Measurements from ENCODE around the gene KLK11.
"Not testable (repeated sequence)": the region's sequence is repeated elsewhere in the genome, so short reads cannot be mapped to it uniquely, and the experiment has no call there.

The KLK11 gene

DNA sequence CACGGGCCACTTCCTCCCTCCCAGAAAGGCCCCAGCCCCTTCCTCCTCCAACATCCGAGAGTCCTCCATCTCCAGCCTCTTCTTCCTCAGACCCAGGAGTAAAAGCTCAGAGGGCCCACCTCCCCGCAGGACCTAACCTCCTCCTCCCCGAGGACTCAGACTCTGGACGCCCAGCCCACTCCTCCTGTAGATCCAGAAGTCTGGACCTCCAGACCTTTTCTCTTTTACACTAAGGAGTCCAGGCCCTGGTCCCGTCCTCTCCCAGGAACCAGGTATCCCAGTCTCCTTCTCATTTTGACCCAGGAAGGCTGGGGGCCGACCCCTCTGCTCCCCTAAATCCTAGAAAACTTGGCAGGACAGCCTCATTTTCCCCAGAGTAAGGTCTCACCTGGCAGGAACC, 23.1 kb downstream of the KLK11 start:
- DNase-seq: no peak

DNA sequence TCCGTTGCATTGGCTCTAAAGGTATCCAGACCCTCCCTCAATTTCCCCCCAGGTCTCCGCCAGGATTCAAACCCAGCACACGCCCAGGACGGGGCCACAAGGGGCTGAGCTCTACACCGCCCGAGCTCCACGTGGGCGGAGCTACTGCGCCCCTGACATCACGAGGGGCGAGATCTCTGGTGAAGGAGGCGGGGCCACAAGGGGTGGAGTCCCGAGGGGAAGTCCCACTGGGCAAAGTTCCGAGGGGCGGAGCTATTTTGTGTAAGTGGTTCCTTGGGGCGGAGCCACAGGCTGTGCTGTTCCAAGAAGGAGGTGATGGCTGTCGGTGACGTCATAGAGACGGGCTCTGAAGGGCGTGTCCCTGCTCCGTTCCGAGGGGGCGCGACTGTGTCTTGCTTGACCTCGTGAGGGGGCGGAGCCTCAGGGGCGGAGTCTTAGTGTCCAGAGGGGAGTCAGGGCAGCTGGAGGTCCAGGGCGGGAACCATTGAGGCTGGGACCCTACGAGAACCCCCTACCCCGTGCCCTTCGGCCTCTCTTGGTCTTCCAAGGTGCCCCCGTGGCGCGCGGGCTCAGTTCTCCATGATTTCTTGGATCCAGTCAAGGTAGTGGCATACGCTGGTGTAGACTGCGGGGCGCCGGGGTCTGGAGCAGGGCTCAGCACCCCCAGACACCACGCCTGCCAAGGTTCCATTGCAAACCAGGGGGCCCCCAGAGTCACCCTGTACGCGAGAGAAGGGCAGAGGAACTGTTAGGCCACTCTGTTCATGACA, 23.7 kb downstream of the KLK11 start:
- DNase-seq: no peak

DNA sequence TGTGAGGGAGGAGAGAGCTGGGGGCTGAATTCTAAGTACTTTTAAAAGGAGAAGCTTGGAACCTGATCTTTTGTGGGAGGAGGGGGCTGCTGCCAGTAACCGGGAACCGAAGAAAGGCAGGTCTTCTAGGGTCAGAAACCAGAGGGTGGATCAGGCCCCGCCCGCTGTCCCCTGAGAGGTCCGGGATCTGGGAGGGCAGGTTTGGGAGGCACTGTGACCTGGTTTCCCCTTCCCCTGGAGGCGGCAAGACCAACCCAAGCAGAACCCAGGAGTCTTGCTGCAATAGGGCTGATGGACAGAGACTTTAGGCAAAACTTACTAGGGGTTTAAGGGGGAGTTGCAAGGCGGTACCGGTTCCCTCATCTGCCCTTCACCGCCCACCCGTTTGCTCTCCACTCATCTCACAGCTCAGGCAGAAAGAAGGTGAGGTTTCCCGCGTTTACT, 24.3 kb downstream of the KLK11 start:
- DNase-seq: no peak

DNA sequence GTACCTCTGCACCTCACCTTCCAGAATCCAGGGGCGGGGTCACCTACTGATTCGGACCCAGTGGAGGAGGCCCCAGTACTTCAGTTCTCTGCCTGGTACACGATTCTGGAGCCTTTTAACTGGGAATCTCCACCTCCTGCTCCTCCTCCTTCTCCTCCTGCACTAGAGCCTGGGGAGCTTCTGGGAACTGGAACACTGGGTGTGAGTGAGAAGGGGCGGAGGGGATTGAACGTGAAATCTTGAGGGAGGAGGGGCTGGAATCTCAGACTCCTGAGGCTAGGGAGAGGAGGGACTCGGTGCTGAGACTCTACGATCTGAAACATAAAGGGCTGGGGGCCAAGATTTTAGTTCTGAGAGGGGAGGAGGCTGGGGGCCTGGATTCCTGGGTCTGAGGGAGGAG, 24.9 kb downstream of the KLK11 start, which contains the start of gene KLK8:
Gene KLK8 (minus strand): TSS at position 90 of the 400 bp plus-strand sequence. CDS start 437 bp downstream, outside the sequence.
- no peak for DNase-seq

DNA sequence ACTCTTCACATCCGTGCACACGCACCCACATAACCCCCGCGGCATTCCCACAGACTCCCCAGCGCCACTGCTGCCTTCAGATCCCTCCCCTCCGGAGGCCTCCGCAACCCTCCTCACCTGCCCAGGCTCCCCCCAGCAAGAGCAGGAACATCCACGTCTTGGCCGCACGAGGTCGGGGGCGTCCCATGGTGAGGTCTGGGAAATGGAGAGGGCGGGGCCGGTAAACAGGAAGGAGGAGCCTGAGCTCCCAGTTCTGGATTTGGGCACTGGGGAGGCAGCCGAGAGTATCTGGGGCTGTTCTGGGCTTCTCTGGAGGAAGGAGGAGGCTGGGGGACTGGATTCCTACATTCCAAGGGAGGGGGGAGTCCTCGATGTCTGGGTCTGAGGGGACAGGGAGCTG, 25.4 kb downstream of the KLK11 start:
- DNase-seq: no peak

DNA sequence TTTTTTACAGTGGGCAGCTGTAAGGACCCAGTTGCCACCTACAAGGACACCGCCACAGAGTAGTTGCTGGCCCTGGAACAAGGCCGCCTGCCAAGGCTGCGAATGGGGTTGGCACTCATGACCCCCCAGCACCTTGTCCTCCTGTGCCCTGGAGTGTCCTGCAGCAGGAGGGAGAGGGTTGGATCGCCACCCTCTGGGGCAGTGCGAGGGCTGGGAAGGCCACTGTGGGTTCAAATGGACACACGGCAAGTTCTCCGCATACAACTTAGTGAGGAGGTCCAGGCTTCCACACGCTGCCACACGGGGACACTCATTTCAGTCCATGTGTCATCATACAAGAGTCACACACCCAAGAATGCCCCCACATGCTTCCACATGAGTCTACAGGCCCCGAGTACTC, 26.0 kb downstream of the KLK11 start:
- no peak for DNase-seq

DNA sequence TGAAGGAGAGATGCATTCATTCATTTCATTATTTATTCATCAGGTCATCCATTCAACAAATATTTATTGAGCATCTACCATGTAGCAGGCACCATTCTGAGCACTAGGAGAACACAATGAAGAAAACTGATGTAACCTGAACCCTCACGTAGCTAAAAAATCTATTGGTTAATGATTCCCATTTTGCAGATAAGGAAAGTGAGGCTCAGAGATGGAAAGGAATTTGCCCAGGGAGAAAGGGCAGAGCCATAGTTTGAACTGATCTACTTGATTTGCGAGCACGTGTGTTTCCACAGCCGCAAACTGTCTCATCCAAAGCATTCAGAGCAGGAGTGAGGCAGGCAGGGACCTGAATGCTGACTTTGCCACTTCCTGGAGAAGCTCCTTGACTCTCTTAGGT, 27.7 kb downstream of the KLK11 start:
- DNase-seq: no peak

DNA sequence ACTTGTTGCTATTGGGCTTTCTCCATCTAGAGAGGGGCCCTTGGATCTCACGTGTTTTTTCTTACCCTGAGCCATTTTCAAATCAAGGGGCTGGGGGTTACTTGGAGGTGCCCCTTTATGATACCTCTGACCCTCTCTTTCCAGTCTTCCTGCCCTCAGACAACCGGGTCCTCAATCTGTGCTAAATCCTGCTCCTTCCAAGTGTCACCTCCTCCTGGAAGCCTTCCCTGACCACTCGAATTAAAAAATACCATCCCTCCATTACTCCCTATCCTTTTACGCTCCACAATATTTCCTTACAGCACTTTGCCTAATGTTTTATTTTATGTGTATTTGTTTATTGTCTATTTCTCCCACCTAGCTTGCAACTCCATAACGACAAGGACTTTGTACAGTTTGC, 28.4 kb downstream of the KLK11 start:
- no peak for DNase-seq

DNA sequence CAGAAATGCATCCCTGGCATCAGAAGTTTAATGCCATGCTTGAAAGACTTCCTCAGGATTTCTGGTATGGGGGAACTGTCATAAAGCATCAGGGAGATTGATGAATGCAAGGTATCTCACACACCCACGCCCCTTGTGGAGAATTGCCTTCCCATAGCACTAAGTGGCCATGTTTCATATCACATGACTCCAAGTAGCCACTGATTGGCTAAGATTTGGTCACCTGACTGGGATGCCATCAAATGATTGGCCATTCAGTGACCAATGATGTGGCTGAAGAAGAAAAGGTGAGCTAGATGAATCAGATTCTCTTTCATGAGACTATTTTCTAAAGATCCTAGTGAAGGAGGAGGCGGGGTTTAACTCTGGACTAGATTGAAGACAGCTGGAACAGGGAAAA, 32.3 kb downstream of the KLK11 start:
- no peak for DNase-seq

DNA sequence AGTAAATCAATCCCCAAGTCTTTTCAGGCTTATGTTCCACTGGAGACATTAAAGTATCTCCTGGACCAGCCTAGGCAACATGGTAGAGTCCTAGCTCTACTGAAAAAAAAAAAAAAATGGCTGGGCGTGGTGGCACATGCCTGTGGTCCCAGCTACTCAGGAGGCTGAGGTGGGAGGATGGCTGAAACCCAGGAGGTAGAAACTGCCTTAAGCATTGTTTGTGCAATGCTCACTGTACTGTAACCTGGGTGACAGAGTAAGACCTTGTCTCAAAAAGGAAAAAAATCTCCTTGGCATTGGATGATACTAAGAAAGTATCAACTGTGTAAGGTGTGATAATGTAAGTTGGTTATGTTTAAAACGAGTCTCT, 33.8 kb downstream of the KLK11 start:
- DNase-seq: no peak

DNA sequence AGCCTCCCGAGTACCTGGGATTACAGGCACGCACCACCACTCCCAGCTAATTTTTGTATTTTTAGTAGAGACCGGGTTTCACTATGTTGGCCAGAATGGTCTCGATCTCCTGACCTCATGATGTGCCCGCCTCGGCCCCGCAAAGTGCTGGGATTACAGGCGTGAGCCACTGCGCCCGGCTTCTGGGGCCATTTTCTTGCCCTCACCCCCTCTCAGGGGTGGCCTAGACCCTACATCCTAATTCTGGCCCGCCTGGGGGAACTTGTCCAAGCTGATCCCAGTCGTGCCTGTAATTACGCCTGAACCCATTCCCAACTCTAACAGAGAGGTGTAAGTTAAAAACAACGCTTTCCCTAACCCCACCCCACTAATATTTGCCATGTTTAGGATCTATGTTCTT, 42.0 kb downstream of the KLK11 start:
- not testable (repeated sequence) for DNase-seq

DNA sequence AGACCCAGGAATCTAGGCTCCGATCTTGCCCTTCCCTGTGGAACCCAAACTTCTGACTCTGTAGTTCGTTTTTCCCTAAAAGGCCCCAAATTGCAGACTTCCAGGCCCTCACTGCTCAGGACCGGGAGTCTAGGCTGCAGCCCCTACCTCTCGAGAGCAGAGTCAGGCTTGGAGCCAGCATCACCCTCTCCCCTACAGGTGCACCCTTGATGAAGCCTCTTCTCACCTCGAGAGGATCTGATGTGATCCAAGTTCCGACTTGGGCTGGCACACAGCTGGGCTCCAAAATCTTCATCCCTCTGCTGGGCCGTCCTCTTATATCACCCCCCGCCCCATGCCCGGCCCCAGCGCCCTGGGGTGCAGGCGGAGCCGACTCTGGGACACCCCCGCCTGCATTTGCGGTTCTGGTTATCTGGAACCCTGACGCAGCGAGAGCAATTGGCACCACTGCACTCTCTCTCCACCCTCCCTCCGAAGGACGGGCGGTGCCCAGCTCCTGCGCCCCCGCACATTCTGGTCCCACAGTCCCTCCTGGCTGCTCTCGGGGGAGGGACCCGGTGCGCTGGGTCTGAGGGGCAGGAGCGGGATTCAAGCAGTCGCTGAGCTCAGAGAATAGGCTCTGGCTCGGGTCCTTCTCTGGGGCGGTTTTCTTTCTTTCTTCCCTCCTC, 42.7 kb downstream of the KLK11 start, which contains the start of gene KLK7:
Gene KLK7 (minus strand): TSS at position 293 of the 668 bp plus-strand sequence. CDS start 1,518 bp downstream, outside the sequence.
- DNase-seq: no peak

DNA sequence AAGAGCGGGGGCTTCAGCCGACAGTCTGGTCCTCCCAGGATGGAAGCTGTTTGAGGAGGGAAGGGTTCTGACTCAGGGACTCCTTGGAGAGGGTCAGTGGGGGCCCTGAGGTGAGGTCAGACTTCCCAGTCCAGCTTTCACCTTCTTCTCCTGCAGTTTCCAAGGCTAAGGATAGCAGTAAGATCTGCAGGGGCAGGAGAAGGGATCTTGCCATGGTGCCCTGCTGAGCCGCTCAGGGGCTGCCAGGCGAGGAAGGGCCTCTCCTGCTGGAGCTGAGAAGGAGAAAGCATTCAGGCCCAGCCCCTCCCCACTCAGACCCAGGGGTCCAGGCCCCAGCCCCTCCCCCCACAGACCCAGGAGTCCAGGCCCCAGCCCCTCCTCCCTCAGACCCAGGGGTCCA, 44.2 kb downstream of the KLK11 start:
- DNase-seq: no peak

DNA sequence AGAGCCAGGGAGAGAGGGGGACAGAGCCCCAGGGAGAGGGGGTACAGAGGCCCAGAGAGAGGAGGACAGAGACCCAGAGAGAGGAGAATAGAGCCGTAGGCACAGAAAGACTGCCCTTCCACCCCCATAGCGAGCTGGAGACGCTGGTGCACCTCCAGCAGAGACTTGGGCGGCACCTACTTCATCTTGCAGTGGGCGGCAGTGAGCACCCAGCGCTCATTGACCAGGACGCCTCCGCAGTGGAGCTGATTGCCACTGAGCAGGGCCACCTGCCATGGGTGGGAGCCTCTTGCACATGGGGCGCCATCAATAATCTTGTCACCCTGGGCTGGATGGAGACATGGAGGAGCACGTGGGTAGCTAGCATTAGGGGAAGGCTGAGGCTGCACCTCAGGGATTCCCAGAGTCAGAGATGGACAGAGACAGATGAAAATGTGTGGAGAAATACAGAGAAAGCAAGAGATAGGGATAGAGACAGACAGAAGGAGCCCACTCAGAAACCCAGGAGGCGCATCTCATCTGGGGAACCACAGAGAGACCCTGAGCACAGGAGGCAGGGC, 44.7 kb downstream of the KLK11 start:
- DNase-seq: no peak

DNA sequence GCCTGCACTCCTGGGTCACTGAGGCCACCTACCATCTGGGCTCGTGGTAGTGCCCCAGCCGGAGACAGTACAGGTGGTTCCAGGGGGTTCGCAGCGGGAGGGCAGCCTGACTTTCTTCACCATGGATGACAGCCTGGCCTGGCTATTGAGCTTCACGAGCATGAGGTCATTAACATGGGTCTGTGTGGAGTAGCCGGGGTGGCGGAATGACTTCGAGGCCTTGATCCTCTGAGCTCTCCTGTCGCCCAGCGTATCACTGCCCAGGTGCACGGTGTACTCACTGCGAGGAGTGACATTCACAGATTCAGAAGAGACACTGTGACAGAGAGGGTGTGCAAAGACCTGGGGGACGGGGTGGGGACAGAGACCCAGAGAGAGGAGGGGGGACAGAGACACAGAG, 46.2 kb downstream of the KLK11 start:
- no peak for DNase-seq

DNA sequence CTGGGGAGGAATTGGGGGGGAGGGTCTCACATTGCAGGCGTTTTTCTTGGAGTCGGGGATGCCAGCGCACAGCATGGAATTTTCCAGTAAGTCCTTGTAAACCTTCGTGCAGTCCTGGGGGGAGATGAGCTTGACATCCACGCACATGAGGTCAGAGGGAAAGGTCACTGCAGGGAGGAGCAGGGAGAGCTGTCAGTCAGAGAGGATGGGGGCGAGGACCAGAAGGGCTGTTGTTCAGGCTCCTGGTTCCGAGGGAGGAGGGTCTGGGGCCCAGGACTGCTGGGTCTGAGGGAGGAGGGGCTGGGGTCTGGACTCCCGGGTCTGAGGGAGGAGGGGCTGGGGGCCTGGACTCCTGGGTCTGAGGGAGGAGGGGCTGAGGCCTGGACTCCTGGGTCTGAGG, 46.7 kb downstream of the KLK11 start:
- DNase-seq: no peak

DNA sequence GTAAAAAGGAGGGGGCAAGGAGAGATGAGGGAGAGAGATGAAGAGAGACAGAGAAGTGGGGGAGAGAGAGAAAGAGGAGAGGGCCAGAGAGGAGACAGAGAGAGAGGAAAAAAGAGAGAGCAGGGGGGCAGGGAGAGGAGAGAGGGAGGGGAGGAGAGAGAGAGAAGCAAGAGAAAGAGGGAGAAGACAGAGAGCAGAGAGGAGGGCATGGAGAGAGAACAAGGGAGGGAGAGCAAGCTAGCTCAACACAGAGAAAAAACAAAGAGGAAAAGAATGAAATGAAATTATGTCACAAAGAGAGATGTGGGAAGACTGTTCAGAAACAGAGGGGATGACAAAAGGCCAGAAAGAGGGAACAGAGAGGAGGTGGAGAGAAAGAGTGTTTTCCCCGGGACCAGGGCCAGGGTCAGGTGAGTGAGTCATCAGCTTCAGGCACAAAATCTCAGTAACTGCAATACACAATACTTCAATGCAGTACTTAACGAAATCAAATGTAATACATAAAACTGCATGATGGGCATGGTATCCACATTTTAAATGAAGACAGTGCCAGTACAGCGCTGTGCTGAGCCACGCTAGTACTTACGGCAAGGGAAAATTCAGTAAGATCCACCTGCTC, 47.5 kb downstream of the KLK11 start:
- no peak for DNase-seq

DNA sequence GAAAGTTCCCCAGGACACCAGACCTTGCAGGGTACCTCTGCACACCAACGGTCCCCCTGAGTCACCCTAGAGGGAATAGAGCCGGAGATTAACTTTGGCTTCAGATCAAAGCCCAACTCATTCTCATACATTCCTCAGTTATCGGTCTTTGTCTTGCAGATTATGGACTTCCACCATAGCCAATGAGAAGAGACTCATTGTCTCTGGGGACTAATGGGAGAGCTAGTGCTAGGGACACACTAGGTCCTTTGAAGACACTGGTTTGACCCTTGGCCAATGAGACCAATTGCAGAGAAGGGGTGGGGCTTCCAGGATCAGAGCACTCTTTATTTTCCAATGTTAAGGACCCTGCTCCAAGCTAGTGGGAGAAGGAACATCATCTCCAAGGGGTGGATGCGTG, 48.8 kb downstream of the KLK11 start:
- DNase-seq: no peak

DNA sequence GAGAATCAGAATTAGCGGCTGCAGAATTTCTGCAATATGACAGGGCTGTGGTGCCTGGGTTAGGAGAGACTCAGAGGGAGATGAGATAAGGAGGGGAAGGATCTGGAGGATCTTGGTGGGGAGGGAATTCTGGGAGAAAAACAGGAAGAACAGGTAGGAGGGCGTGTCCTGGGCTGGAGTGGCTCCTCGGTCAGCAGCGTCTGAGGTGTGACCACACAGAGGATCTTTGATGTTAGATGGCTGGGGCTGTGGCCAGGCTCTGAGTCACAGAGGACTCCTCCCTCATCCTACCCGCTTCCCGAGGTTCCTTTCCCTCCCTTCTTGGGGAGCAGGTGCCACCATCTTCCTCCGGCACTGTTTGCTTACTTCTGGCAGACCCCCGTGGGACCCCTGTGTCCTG, 50.6 kb downstream of the KLK11 start:
- no peak for DNase-seq

DNA sequence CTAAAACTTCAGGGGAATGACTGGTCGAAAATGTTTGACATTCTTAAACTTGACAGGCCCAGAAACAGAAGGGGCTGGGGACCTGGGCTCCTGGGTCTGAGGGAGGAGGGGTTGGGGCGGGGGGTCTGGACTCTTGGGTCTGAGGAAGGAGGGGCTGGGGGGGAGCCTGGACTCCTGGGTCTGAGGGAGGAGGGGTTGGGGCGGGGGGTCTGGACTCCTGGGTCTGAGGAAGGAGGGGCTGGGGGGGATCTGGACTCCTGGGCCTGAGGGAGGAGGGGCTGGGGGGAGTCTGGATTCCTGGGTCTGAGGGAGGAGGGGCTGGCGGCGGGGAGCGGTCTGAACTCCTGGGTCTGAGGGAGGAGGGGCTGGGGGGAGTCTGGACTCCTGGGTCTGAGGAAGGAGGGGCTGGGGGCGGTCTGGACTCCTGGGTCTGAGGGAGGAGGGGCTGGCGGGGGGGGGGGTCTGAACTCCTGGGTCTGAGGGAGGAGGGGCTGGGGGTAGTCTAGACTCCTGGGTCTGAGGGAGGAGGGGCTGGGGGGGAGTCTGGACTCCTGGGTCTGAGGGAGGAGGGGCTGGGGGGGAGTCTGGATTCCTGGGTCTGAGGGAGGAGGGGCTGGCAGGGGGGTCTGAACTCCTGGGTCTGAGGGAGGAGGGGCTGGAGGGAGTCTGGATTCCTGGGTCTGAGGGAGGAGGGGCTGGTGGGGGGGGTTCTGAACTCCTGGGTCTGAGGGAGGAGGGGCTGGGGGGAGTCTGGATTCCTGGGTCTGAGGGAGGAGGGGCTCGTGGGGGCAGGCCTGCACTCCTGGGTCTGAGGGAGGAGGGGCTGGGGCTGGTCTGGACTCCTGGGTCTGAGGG, 51.5 kb downstream of the KLK11 start:
- DNase-seq: no peak

DNA sequence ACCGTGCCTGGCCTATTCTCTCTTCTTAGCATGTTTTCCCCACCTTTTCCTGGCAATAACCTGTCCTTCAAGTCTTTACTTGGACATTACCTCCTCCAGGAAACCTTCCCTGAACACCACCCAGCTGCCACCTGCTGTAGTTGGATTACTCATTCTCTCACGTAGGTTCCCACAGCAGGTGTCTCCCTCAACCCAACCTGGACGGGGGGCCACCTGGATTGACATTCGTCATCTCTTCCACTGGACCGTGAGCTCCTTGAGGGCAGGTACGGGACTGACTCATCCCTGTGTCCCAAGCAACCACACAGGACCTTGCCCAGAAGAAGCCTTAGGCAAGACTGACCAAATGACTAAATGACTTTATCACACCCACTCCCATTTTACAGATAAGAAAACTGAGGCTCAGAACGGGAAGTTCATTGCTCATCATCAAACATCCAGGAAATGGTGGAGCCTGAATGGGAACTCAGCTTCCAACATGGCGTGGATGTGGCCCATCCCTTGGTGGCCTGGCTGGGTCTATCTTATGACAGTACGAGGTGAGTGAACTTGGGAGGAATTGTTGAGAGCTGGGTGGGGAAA, 53.5 kb downstream of the KLK11 start:
- no peak for DNase-seq
